Upper lobe of left lung (tissue), 4 donors: Measurements from ENCODE around the gene TTC17.

Experiments
- POLR2A ChIP-seq, 4 donors: fragments of 450-650 bp; IDR thresholded peaks; one replicate each; pipeline ENCODE4 v1.5.1; 2016 to 2017; ENCODE audit warnings: antibody characterized with exemption in 4 of 4, mild to moderate bottlenecking in 2 of 4
- POLR2AphosphoS5 ChIP-seq, 2 donors: sonication (generic); formaldehyde crosslinking; IDR thresholded peaks; one replicate each; pipeline ENCODE4 v1.5.1; 2017; ENCODE audit warnings: antibody characterized with exemption in 2 of 2
- TF ChIP-seq, protein P1 (sequence below), 6 experiments: fragments of 450-650 bp in 4 of 6; fragments of 200-600 bp in 2 of 6; sonication (generic) in 2 of 6; IDR thresholded peaks; one replicate each; pipeline ENCODE4 v1.5.1; 2016 to 2019; ENCODE audit warnings: antibody characterized with exemption in 6 of 6

- TF ChIP-seq, protein P1, sequence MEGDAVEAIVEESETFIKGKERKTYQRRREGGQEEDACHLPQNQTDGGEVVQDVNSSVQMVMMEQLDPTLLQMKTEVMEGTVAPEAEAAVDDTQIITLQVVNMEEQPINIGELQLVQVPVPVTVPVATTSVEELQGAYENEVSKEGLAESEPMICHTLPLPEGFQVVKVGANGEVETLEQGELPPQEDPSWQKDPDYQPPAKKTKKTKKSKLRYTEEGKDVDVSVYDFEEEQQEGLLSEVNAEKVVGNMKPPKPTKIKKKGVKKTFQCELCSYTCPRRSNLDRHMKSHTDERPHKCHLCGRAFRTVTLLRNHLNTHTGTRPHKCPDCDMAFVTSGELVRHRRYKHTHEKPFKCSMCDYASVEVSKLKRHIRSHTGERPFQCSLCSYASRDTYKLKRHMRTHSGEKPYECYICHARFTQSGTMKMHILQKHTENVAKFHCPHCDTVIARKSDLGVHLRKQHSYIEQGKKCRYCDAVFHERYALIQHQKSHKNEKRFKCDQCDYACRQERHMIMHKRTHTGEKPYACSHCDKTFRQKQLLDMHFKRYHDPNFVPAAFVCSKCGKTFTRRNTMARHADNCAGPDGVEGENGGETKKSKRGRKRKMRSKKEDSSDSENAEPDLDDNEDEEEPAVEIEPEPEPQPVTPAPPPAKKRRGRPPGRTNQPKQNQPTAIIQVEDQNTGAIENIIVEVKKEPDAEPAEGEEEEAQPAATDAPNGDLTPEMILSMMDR (IDR thresholded peaks at IDR 0.05): no peak
- TF ChIP-seq POLR2A (IDR thresholded peaks at IDR 0.05) (no peak), POLR2AphosphoS5 (IDR thresholded peaks at IDR 0.05) (no peak)
Measured at GRCh38 chr11:43376065-43376464, 17.3 kb downstream of the TTC17 start.
